Measurements from ENCODE around the gene USP37. TPM values are rescaled to one million over a fixed set of nuclear protein-coding genes. Genes with fewer than 3 reads are reported as not detected.

The USP37 gene
- total RNA-seq, 1 experiment from 2014 or later, result 23.5 TPM

DNA sequence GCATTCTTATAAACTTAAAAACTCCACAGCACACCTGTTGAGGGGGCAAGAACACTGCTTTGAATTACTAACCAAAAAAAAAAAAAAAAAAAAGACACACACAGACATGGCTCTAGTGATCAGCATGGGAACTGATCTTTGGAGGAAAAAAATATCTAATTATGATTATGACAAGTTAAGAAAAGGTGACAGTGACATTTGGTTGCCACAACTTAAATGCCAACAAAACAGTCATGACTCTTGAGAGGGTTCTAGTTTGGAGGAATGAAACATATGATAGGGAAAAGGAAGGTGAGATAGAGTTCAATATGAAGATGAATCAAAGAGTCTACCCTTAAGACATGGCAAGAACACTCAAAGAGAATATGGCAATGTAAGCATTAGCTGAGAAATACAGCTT, 20.6 kb downstream of the USP37 start:
- ChIA-PET RAD21 (ENCODE audit: low non-redundant PET in 1 of 2, low total read pairs in 2 of 2, uncharacterized antibody in 2 of 2, unreplicated experiment in 2 of 2) (no interaction called here), POLR2A (no interaction called here), CTCF (no interaction called here)
- no TSS peak for BruUV-seq (replicated peaks)
- H3K27ac ChIP-seq (ENCODE audit: low read depth, low read length), result no peak overlapping the region
- no peaks in the 10 kb centered on the region for H3K27me3 ChIP-seq (ENCODE audit: insufficient read depth, low read length)
- no peak overlapping the region for H3K9ac ChIP-seq (ENCODE audit: low read length)
- H3K4me3 ChIP-seq (replicated peaks in 1 of 2; ENCODE audit: low read depth in 1 of 2, low read length in 2 of 2), result no peak overlapping the region
- ATAC-seq (no peak), DNase-seq (ENCODE audit: low read depth, low spot score) (no peak)
- no peaks in the 10 kb centered on the region for H3K79me2 ChIP-seq (ENCODE audit: insufficient read depth, low read length)
- no peak overlapping the region for H3K4me2 ChIP-seq (ENCODE audit: low read length)
- peaks cover 27 to 48% of the 10 kb centered on the region in 2 experiments for H3K36me3 ChIP-seq (ENCODE audit: control insufficient read depth in 1 of 2, insufficient read depth in 2 of 2, low read length in 2 of 2)
- no peaks in the 10 kb centered on the region for H4K20me1 ChIP-seq (ENCODE audit: insufficient read depth)
- intact Hi-C loops (cut with micrococcal nuclease), result no loop called here
- no peaks in the 10 kb centered on the region for H3K9me3 ChIP-seq (ENCODE audit: control insufficient read depth in 1 of 2, insufficient read depth in 1 of 2, low read depth in 1 of 2, low read length in 2 of 2)
- TF ChIP-seq MAX (IDR thresholded peaks at IDR 0.05) (no peak), CBX3 (IDR thresholded peaks at IDR 0.05; ENCODE audit: low read depth) (no peak), SRF (IDR thresholded peaks at IDR 0.05; ENCODE audit: low read depth) (no peak), RAD21 (IDR thresholded peaks at IDR 0.05; ENCODE audit: low read depth) (no peak), FOSL1 (IDR thresholded peaks at IDR 0.05; ENCODE audit: low read depth) (no peak), YY1 (IDR thresholded peaks at IDR 0.05; ENCODE audit: extremely low read depth, insufficient replicate concordance, low read depth, low read length) (no peak), CEBPB (IDR thresholded peaks at IDR 0.05; ENCODE audit: low read depth) (no peak)
- H3K9me2 ChIP-seq (ENCODE audit: insufficient read depth), result no peaks in the 10 kb centered on the region
- no peaks in the 10 kb centered on the region for H3K4me1 ChIP-seq (ENCODE audit: control insufficient read depth in 1 of 2, insufficient read depth in 2 of 2, low read length in 2 of 2)
- no peak overlapping the region for H2AFZ ChIP-seq (ENCODE audit: low read depth, low read length, poor library complexity, severe bottlenecking)

DNA sequence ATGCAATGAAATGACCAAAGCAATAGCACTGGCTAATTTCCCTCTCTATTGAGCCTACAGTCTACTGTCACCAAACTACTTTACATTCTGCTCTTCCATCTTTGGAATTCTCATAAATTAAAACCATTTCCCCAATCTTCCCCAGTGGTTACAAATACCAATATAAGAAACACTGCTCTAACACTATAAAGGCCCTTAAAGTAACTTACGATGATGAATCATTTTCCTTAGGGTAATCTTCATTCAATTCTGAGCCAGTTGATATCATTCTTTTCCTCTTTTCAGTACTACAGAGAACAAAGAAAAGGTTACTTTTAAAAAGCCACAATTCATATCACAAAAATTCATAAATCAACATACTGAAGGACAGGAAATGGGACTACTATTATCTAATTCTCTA, 22.1 kb downstream of the USP37 start:
- H3K36me3 ChIP-seq (ENCODE audit: control insufficient read depth in 1 of 2, insufficient read depth in 2 of 2, low read length in 2 of 2), result peaks cover 28 to 51% of the 10 kb centered on the region in 2 experiments
- H3K27ac ChIP-seq (ENCODE audit: low read depth, low read length), result no peak overlapping the region
- CTCF ChIA-PET, result no interaction called here
- H3K4me1 ChIP-seq (ENCODE audit: control insufficient read depth in 1 of 2, insufficient read depth in 2 of 2, low read length in 2 of 2), result no peaks in the 10 kb centered on the region
- RAD21 ChIA-PET (ENCODE audit: low non-redundant PET in 1 of 2, low total read pairs in 2 of 2, uncharacterized antibody in 2 of 2, unreplicated experiment in 2 of 2), result no interaction called here
- H3K9me3 ChIP-seq (ENCODE audit: control insufficient read depth in 1 of 2, insufficient read depth in 1 of 2, low read depth in 1 of 2, low read length in 2 of 2), result no peaks in the 10 kb centered on the region
- ATAC-seq, result no peak
- no peaks in the 10 kb centered on the region for H3K9me2 ChIP-seq (ENCODE audit: insufficient read depth)
- BruUV-seq (replicated peaks), result no TSS peak
- H3K9ac ChIP-seq (ENCODE audit: low read length), result no peak overlapping the region
- no peak overlapping the region for H3K4me2 ChIP-seq (ENCODE audit: low read length)
- DNase-seq (ENCODE audit: low read depth, low spot score), result no peak
- intact Hi-C loops (cut with micrococcal nuclease), result no loop called here
- no peak overlapping the region for H2AFZ ChIP-seq (ENCODE audit: low read depth, low read length, poor library complexity, severe bottlenecking)
- TF ChIP-seq YY1 (IDR thresholded peaks at IDR 0.05; ENCODE audit: extremely low read depth, insufficient replicate concordance, low read depth, low read length), result no peak
- TF ChIP-seq CBX3 (IDR thresholded peaks at IDR 0.05; ENCODE audit: low read depth), result no peak
- TF ChIP-seq EGR1 (IDR thresholded peaks at IDR 0.05; ENCODE audit: low read depth), result no peak
- no peak for TF ChIP-seq CEBPB (IDR thresholded peaks at IDR 0.05; ENCODE audit: low read depth)
- TF ChIP-seq FOSL1 (IDR thresholded peaks at IDR 0.05; ENCODE audit: low read depth), result no peak
- no peak for TF ChIP-seq SRF (IDR thresholded peaks at IDR 0.05; ENCODE audit: low read depth)
- TF ChIP-seq ZNF274 (IDR thresholded peaks at IDR 0.05; ENCODE audit: low read depth, low read length), result no peak
- no peak for TF ChIP-seq SIN3A (IDR thresholded peaks at IDR 0.05; ENCODE audit: low read depth)
- no peak for TF ChIP-seq EZH2 (IDR thresholded peaks at IDR 0.05)
- H4K20me1 ChIP-seq (ENCODE audit: insufficient read depth), result no peaks in the 10 kb centered on the region
- H3K4me3 ChIP-seq (replicated peaks in 1 of 2; ENCODE audit: low read depth in 1 of 2, low read length in 2 of 2), result no peak overlapping the region
- H3K79me2 ChIP-seq (ENCODE audit: insufficient read depth, low read length), result no peaks in the 10 kb centered on the region; the same call in 1 of the 2 replicates
- POLR2A ChIA-PET, result no interaction called here
- H3K27me3 ChIP-seq (ENCODE audit: insufficient read depth, low read length), result no peaks in the 10 kb centered on the region

Data from HCT116 (cell line).